H9 (cell line): ENCODE measurements around the gene GPR68. TPM values are rescaled to one million over a fixed set of nuclear protein-coding genes. Genes with fewer than 3 reads are reported as not detected.

Experiments used
- DNase-seq: peaks from one replicate; pipeline ENCODE4 v3.0.0-alpha.2; 2017
- H2AFZ ChIP-seq: one replicate; pipeline ENCODE4 v1.6.1; 2013; ENCODE audit warnings: mild to moderate bottlenecking, low read length, control low read depth, moderate library complexity
- H2AK5ac ChIP-seq: 2 replicates; pipeline ENCODE4 v1.6.1; 2013; ENCODE audit warnings: low read length, control low read depth, mixed read lengths; ENCODE audit not compliant: insufficient read length
- H2BK120ac ChIP-seq: one replicate; pipeline ENCODE4 v1.6.1; 2013; ENCODE audit warnings: low read depth, mild to moderate bottlenecking, low read length, control low read depth, inconsistent platforms; ENCODE audit not compliant: poor library complexity, severe bottlenecking
- H2BK12ac ChIP-seq: 2 replicates; pipeline ENCODE4 v1.6.1; 2013; ENCODE audit warnings: low read length, control low read depth, mixed read lengths, low read depth; ENCODE audit not compliant: insufficient read length
- H2BK15ac ChIP-seq: 2 replicates; pipeline ENCODE4 v1.6.1; 2013; ENCODE audit warnings: low read depth, low read length, control low read depth
- H2BK20ac ChIP-seq: one replicate; pipeline ENCODE4 v1.6.1; 2013; ENCODE audit warnings: low read depth, mild to moderate bottlenecking, low read length, control low read depth, inconsistent platforms; ENCODE audit not compliant: poor library complexity, severe bottlenecking
- H2BK5ac ChIP-seq: 2 replicates; pipeline ENCODE4 v1.6.1; 2013; ENCODE audit warnings: low read length, control low read depth, mixed read lengths; ENCODE audit not compliant: insufficient read length
- H3K14ac ChIP-seq: 2 replicates; pipeline ENCODE4 v1.6.1; 2013; ENCODE audit warnings: low read length, control low read depth; ENCODE audit not compliant: insufficient read depth
- H3K18ac ChIP-seq: 2 replicates; pipeline ENCODE4 v1.6.1; 2013; ENCODE audit warnings: low read depth, mild to moderate bottlenecking, mixed read lengths, low read length, control low read depth; ENCODE audit not compliant: insufficient read length
- H3K23ac ChIP-seq: 2 replicates; pipeline ENCODE4 v1.6.1; 2013; ENCODE audit warnings: low read length, control low read depth, mixed read lengths, low read depth; ENCODE audit not compliant: insufficient read length
- H3K23me2 ChIP-seq: 2 replicates; pipeline ENCODE4 v1.6.1; 2013; ENCODE audit warnings: low read depth, mild to moderate bottlenecking, mixed read lengths, low read length, control low read depth; ENCODE audit not compliant: insufficient read length, poor library complexity, severe bottlenecking
- H3K27ac ChIP-seq: 2 replicates; pipeline ENCODE4 v1.5.1; 2013; ENCODE audit warnings: low read length, control low read depth, mixed read lengths, low read depth; ENCODE audit not compliant: insufficient read length
- H3K27me3 ChIP-seq: 2 replicates; pipeline ENCODE4 v1.6.1; 2013; ENCODE audit warnings: low read length, control low read depth, inconsistent platforms; ENCODE audit not compliant: insufficient read depth
- H3K4ac ChIP-seq: 2 replicates; pipeline ENCODE4 v1.6.1; 2013; ENCODE audit warnings: low read depth, mild to moderate bottlenecking, control low read depth, inconsistent platforms, low read length, moderate library complexity
- H3K4me1 ChIP-seq: 2 replicates; pipeline ENCODE4 v1.6.1; 2013; ENCODE audit warnings: low read length, control low read depth, inconsistent platforms; ENCODE audit not compliant: insufficient read depth
- H3K4me2 ChIP-seq: 2 replicates; pipeline ENCODE4 v1.6.1; 2013; ENCODE audit warnings: low read length, control low read depth, mixed read lengths; ENCODE audit not compliant: insufficient read length, insufficient read depth
- H3K56ac ChIP-seq: 2 replicates; pipeline ENCODE4 v1.6.1; 2013; ENCODE audit warnings: low read depth, mild to moderate bottlenecking, mixed read lengths, low read length, control low read depth; ENCODE audit not compliant: insufficient read length
- H3K79me1 ChIP-seq: 2 replicates; pipeline ENCODE4 v1.6.1; 2013; ENCODE audit warnings: low read depth, mild to moderate bottlenecking, moderate library complexity, low read length, control low read depth, inconsistent platforms; ENCODE audit not compliant: insufficient read depth, poor library complexity, severe bottlenecking
- H3K79me2 ChIP-seq: 2 replicates; pipeline ENCODE4 v1.6.1; 2013; ENCODE audit warnings: low read length, control low read depth, inconsistent platforms; ENCODE audit not compliant: insufficient read depth
- H3K9ac ChIP-seq: 2 replicates; pipeline ENCODE4 v1.6.1; 2013; ENCODE audit warnings: low read length, control low read depth, mixed read lengths; ENCODE audit not compliant: insufficient read length; ENCODE audit errors: extremely low read depth
- H3K9me3 ChIP-seq: one replicate; pipeline ENCODE4 v1.6.1; 2013; ENCODE audit warnings: low read depth, low read length, inconsistent platforms; ENCODE audit not compliant: control insufficient read depth
- H3T11ph ChIP-seq: one replicate; pipeline ENCODE4 v1.6.1; 2013; ENCODE audit warnings: mild to moderate bottlenecking, low read length, control low read depth, inconsistent platforms
- H4K20me1 ChIP-seq: one replicate; pipeline ENCODE4 v1.6.1; 2013; ENCODE audit not compliant: control insufficient read depth, insufficient read length, insufficient read depth
- H4K5ac ChIP-seq: 2 replicates; pipeline ENCODE4 v1.6.1; 2013; ENCODE audit warnings: low read depth, mild to moderate bottlenecking, mixed read lengths, low read length, control low read depth; ENCODE audit not compliant: insufficient read length
- H4K8ac ChIP-seq: replicated peaks from 2 replicates; pipeline ENCODE4 v1.6.1; 2013; ENCODE audit warnings: low read length, control low read depth, mixed read lengths, low read depth; ENCODE audit not compliant: insufficient read length
- H4K91ac ChIP-seq: 2 replicates; pipeline ENCODE4 v1.6.1; 2013; ENCODE audit warnings: low read depth, mild to moderate bottlenecking, moderate library complexity, mixed read lengths, low read length, control low read depth; ENCODE audit not compliant: insufficient read length
- H3K27ac Mint-ChIP-seq, 3 experiments: 2 replicates in 2 of 3; 3 replicates in 1 of 3; pipeline ENCODE4 v1.8.0; 2020 to 2021; ENCODE audit warnings: mixed read lengths in 3 of 3, mild to moderate bottlenecking in 1 of 3, moderate library complexity in 1 of 3
- H3K27me3 Mint-ChIP-seq: 2 replicates; pipeline ENCODE4 v1.8.0; 2021; ENCODE audit warnings: low read depth, mild to moderate bottlenecking, moderate library complexity, mixed read lengths
- H3K36me3 Mint-ChIP-seq, 3 experiments: 2 replicates in 2 of 3; 3 replicates in 1 of 3; pipeline ENCODE4 v1.8.0; 2020 to 2021; ENCODE audit warnings: low read depth in 3 of 3, mixed read lengths in 3 of 3; ENCODE audit not compliant: insufficient read depth in 1 of 3
- H3K4me1 Mint-ChIP-seq, 2 experiments: 2 replicates each; pipeline ENCODE4 v1.8.0; 2020; ENCODE audit warnings: mixed read lengths in 2 of 2
- H3K4me3 Mint-ChIP-seq, 2 experiments: 2 replicates in 1 of 2; 3 replicates in 1 of 2; pipeline ENCODE4 v1.8.0; 2020 to 2021; ENCODE audit warnings: mild to moderate bottlenecking in 2 of 2, mixed read lengths in 2 of 2, moderate library complexity in 1 of 2
- H3K9me3 Mint-ChIP-seq, 2 experiments: 2 replicates in 1 of 2; 3 replicates in 1 of 2; pipeline ENCODE4 v1.8.0; 2020; ENCODE audit warnings: mild to moderate bottlenecking in 2 of 2, mixed read lengths in 2 of 2, moderate library complexity in 1 of 2
- CTCF ChIP-seq: fragments of 200-600 bp; sonication (generic); conservative IDR thresholded peaks from 3 replicates; pipeline ENCODE4 v1.8.0; 2021; ENCODE audit warnings: antibody characterized with exemption, mild to moderate bottlenecking
- WGBS: extraction: QIAGEN DNeasy Blood & Tissue Kit; methylation state at CpG from one replicate; pipeline ENCODE4 v1.1.7; 2013; ENCODE audit warnings: missing lambda C conversion rate, low lambda C conversion rate, mixed read lengths; ENCODE audit not compliant: insufficient read length; ENCODE audit errors: extremely low coverage; 5-methylcytosine and 5-hydroxymethylcytosine counted together
- total RNA-seq: library from RNA; stranded (reverse); gene quantifications from 2 replicates; pipeline ENCODE4 v1.2.1, GENCODE V29; 2021

Gene GPR68
- total RNA-seq, 1 experiment from 2014 or later, result 0.33 TPM

GRCh38 chr14:91238661-91239060 is 5.8 kb downstream of the GPR68 start:
- no peak for TF ChIP-seq CTCF
- peaks cover 0 to 3% of the 10 kb centered on the region in 2 experiments; a peak in 2 of 5 replicates for H3K9me3 Mint-ChIP-seq
- H3K14ac ChIP-seq, result no peak overlapping the region
- H3K27me3 Mint-ChIP-seq, result peaks cover 17% of the 10 kb centered on the region
- H3K4me1 Mint-ChIP-seq, result peaks cover 2 to 10% of the 10 kb centered on the region in 2 experiments; a peak in 1 of 4 replicates
- no peak overlapping the region for H3K27ac ChIP-seq
- no peaks in the 10 kb centered on the region for H3K4me1 ChIP-seq
- H2BK12ac ChIP-seq, result no peak overlapping the region
- no peak overlapping the region for H4K5ac ChIP-seq
- no peak overlapping the region for H3T11ph ChIP-seq
- no peak overlapping the region for H3K4me2 ChIP-seq
- H3K18ac ChIP-seq, result no peak overlapping the region
- no peaks in the 10 kb centered on the region for H4K20me1 ChIP-seq
- no peak overlapping the region for H3K9ac ChIP-seq
- H3K23me2 ChIP-seq, result no peaks in the 10 kb centered on the region
- no peak overlapping the region for H2AK5ac ChIP-seq
- no peak overlapping the region for H3K23ac ChIP-seq
- H4K91ac ChIP-seq, result no peak overlapping the region
- H2BK20ac ChIP-seq, result no peak overlapping the region
- H3K27me3 ChIP-seq, result no peaks in the 10 kb centered on the region
- no peak overlapping the region for H3K4ac ChIP-seq
- H3K36me3 Mint-ChIP-seq, result no peaks in the 10 kb centered on the region; a peak in 3 of 7 replicates
- no peak overlapping the region; a peak in 1 of 7 replicates for H3K27ac Mint-ChIP-seq
- H3K79me1 ChIP-seq, result no peaks in the 10 kb centered on the region
- no peak for DNase-seq
- H3K9me3 ChIP-seq, result no peaks in the 10 kb centered on the region
- H3K79me2 ChIP-seq, result no peaks in the 10 kb centered on the region
- WGBS, result no CpG with 5 or more reads among the region's 8 CpGs
- no peak overlapping the region for H2BK15ac ChIP-seq
- H2BK120ac ChIP-seq, result no peak overlapping the region
- H2AFZ ChIP-seq, result no peak overlapping the region
- H3K56ac ChIP-seq, result no peak overlapping the region
- H4K8ac ChIP-seq, result no peak overlapping the region
- no peak overlapping the region for H2BK5ac ChIP-seq
- H3K4me3 Mint-ChIP-seq, result no peak overlapping the region
